ENCODE measurements around the gene SEC14L2. TPM values are rescaled to one million over a fixed set of nuclear protein-coding genes. Genes with fewer than 3 reads are reported as not detected.

SEC14L2 gene
- total RNA-seq, 3 donors from 2014 or later: 5.3 to 45.7 (median 29.5) TPM

GRCh38 chr22:30361916-30362650 is 34.7 kb upstream of the SEC14L2 start:
- Histone ChIP-seq H3K27ac (no peak overlapping the region), H3K9me3 (no peaks in the 10 kb centered on the region), H3K27me3 (no peaks in the 10 kb centered on the region), H3K4me1 (no peaks in the 10 kb centered on the region), H3K36me3 (no peaks in the 10 kb centered on the region), H3K4me3 (no peak overlapping the region)
- DNase-seq (ENCODE audit: low spot score in 2 of 2): no peak
- intact Hi-C loops (cut with DNase I; ENCODE audit: low total_unique reads): no loop called here
- TF ChIP-seq CTCF (IDR thresholded peaks at IDR 0.05): no peak
- no peak for TF ChIP-seq POLR2AphosphoS5 (IDR thresholded peaks at IDR 0.05)
- no peak for TF ChIP-seq POLR2A (IDR thresholded peaks at IDR 0.05)

GRCh38 chr22:30362651-30363281 is 34.1 kb upstream of the SEC14L2 start:
- DNase-seq (ENCODE audit: low spot score in 2 of 2): no peak
- Histone ChIP-seq H3K9me3 (no peaks in the 10 kb centered on the region), H3K27ac (no peak overlapping the region), H3K4me1 (no peaks in the 10 kb centered on the region), H3K27me3 (no peaks in the 10 kb centered on the region), H3K36me3 (no peaks in the 10 kb centered on the region), H3K4me3 (no peak overlapping the region)
- intact Hi-C loops (cut with DNase I; ENCODE audit: low total_unique reads): no loop called here
- TF ChIP-seq POLR2A (IDR thresholded peaks at IDR 0.05) (no peak), CTCF (IDR thresholded peaks at IDR 0.05) (no peak), POLR2AphosphoS5 (IDR thresholded peaks at IDR 0.05) (no peak)

GRCh38 chr22:30365891-30366290 is 30.9 kb upstream of the SEC14L2 start:
- intact Hi-C loops (cut with DNase I; ENCODE audit: low total_unique reads): no loop called here
- TF ChIP-seq POLR2A (IDR thresholded peaks at IDR 0.05) (no peak), POLR2AphosphoS5 (IDR thresholded peaks at IDR 0.05) (no peak), CTCF (IDR thresholded peaks at IDR 0.05) (no peak)
- no peak for DNase-seq (ENCODE audit: low spot score in 2 of 2)
- Histone ChIP-seq H3K4me3 (no peak overlapping the region), H3K36me3 (no peaks in the 10 kb centered on the region), H3K9me3 (no peaks in the 10 kb centered on the region), H3K27me3 (no peaks in the 10 kb centered on the region), H3K4me1 (no peaks in the 10 kb centered on the region), H3K27ac (no peak overlapping the region)

GRCh38 chr22:30368420-30368819 is 28.4 kb upstream of the SEC14L2 start:
- DNase-seq (ENCODE audit: low spot score in 2 of 2): no peak
- TF ChIP-seq CTCF (IDR thresholded peaks at IDR 0.05) (no peak), POLR2A (IDR thresholded peaks at IDR 0.05) (no peak), POLR2AphosphoS5 (IDR thresholded peaks at IDR 0.05) (no peak)
- intact Hi-C loops (cut with DNase I; ENCODE audit: low total_unique reads): no loop called here
- Histone ChIP-seq H3K4me3 (no peak overlapping the region), H3K9me3 (no peaks in the 10 kb centered on the region), H3K36me3 (no peaks in the 10 kb centered on the region), H3K4me1 (no peaks in the 10 kb centered on the region), H3K27me3 (no peaks in the 10 kb centered on the region), H3K27ac (no peak overlapping the region)

- DNase-seq (ENCODE audit: low spot score in 2 of 2): no peak
- no peaks in the 10 kb centered on the region for H3K27me3 ChIP-seq
- H3K36me3 ChIP-seq: no peaks in the 10 kb centered on the region
- H3K4me1 ChIP-seq: no peaks in the 10 kb centered on the region
- H3K27ac ChIP-seq: no peak overlapping the region
- no peak overlapping the region for H3K4me3 ChIP-seq
- no peaks in the 10 kb centered on the region for H3K9me3 ChIP-seq
- intact Hi-C loops (cut with DNase I; ENCODE audit: low total_unique reads): no loop called here
- no peak for TF ChIP-seq POLR2A (IDR thresholded peaks at IDR 0.05)
- no peak for TF ChIP-seq CTCF (IDR thresholded peaks at IDR 0.05)
- no peak for TF ChIP-seq POLR2AphosphoS5 (IDR thresholded peaks at IDR 0.05)
Measured at GRCh38 chr22:30370641-30371230, 26.1 kb upstream of the SEC14L2 start.
